ENCODE data around the gene PLEKHN1.

PLEKHN1 gene

GRCh38 chr1:956636-957035, 9.6 kb upstream of the PLEKHN1 start:
- H3K4me1 Mint-ChIP-seq = peaks cover 17% of the 10 kb centered on the region
- H3K36me3 Mint-ChIP-seq (ENCODE audit: low read depth) = peaks cover 23% of the 10 kb centered on the region
- H3K9me3 Mint-ChIP-seq = no peaks in the 10 kb centered on the region
- no peak overlapping the region for H3K27ac Mint-ChIP-seq
- peaks cover 19% of the 10 kb centered on the region for H3K27me3 Mint-ChIP-seq (ENCODE audit: low read depth, poor library complexity)
- TF ChIP-seq CTCF (IDR thresholded peaks at IDR 0.05) = no peak
- no peak overlapping the region for H3K4me3 Mint-ChIP-seq
- no peak for DNase-seq

- peaks cover 28% of the 10 kb centered on the region for H3K27me3 Mint-ChIP-seq (ENCODE audit: low read depth, poor library complexity)
- peaks cover 16% of the 10 kb centered on the region for H3K4me1 Mint-ChIP-seq
- H3K36me3 Mint-ChIP-seq (ENCODE audit: low read depth) = peaks cover 18% of the 10 kb centered on the region
- H3K9me3 Mint-ChIP-seq = no peaks in the 10 kb centered on the region
- peak within 1 kb of the TSS; percentile 96 for H3K4me3 Mint-ChIP-seq
- no peak for TF ChIP-seq CTCF (IDR thresholded peaks at IDR 0.05)
- DNase-seq = peak; percentile 98
- H3K27ac Mint-ChIP-seq = no peak within 1 kb of the TSS
These were observed 7.2 kb upstream of the PLEKHN1 start, which contains the start of gene NOC2L for GRCh38 chr1:958823-959730. Gene NOC2L, minus strand, starts transcription at chr1:959256. Its CDS starts 16 bp downstream, at chr1:959240.

- peaks cover 16% of the 10 kb centered on the region for H3K4me1 Mint-ChIP-seq
- TF ChIP-seq CTCF (IDR thresholded peaks at IDR 0.05) = no peak
- DNase-seq = no peak
- peak overlapping the region; percentile 71 for H3K4me3 Mint-ChIP-seq
- H3K27ac Mint-ChIP-seq = no peak overlapping the region
- peaks cover 13% of the 10 kb centered on the region for H3K36me3 Mint-ChIP-seq (ENCODE audit: low read depth)
- no peaks in the 10 kb centered on the region for H3K9me3 Mint-ChIP-seq
- peaks cover 30% of the 10 kb centered on the region for H3K27me3 Mint-ChIP-seq (ENCODE audit: low read depth, poor library complexity)
These were observed 6.4 kb upstream of the PLEKHN1 start for GRCh38 chr1:959731-960362.

- Mint-ChIP-seq H3K4me3 (peak within 1 kb of the TSS; percentile 71), H3K27ac (no peak within 1 kb of the TSS), H3K36me3 (ENCODE audit: low read depth) (peaks cover 13% of the 10 kb centered on the region), H3K4me1 (peaks cover 16% of the 10 kb centered on the region), H3K9me3 (no peaks in the 10 kb centered on the region), H3K27me3 (ENCODE audit: low read depth, poor library complexity) (peaks cover 37% of the 10 kb centered on the region)
- peak; percentile 82 for DNase-seq
- no peak for TF ChIP-seq CTCF (IDR thresholded peaks at IDR 0.05)
These were observed 5.7 kb upstream of the PLEKHN1 start, which contains the start of gene KLHL17 for GRCh38 chr1:960363-961131. Gene KLHL17, plus strand, starts transcription at chr1:960584. Its CDS starts 110 bp downstream, at chr1:960694.

GRCh38 chr1:961132-961669, 5.1 kb upstream of the PLEKHN1 start:
- Mint-ChIP-seq H3K36me3 (ENCODE audit: low read depth) (peaks cover 14% of the 10 kb centered on the region), H3K27ac (no peak overlapping the region), H3K9me3 (no peaks in the 10 kb centered on the region), H3K27me3 (ENCODE audit: low read depth, poor library complexity) (peaks cover 42% of the 10 kb centered on the region), H3K4me1 (peaks cover 16% of the 10 kb centered on the region), H3K4me3 (peak overlapping the region; percentile 68)
- DNase-seq = no peak
- TF ChIP-seq CTCF (IDR thresholded peaks at IDR 0.05) = no peak

All from nephron progenitor cell (in vitro differentiated cells).